Activated CD8-positive, alpha-beta T cell treated with anti-CD3 and anti-CD28 coated beads, Interleukin-2, amount 10 ng/mL, durations not matched to agents 7 days and 5 days (primary cell): ENCODE measurements around the gene MT2A. TPM values are rescaled to one million over a fixed set of nuclear protein-coding genes. Genes with fewer than 3 reads are reported as not detected.

Source experiments
- ATAC-seq: fragments of 150-1000 bp; cut with Tn5 transposase; one replicate; pipeline ENCODE4 v1.10.0; 2021; ENCODE audit warnings: moderate library complexity
- CTCF ChIA-PET: fragments of 350-600 bp; sonication (Branson Sonifier 250); formaldehyde crosslinking; loops from one replicate; lab custom pipeline; 2021; ENCODE audit warnings: antibody characterized with exemption; lab: Charles Lee
- POLR2A ChIA-PET: fragments of 350-600 bp; sonication (Branson Sonifier 250); formaldehyde crosslinking; loops from one replicate; lab custom pipeline; 2021; ENCODE audit warnings: antibody characterized with exemption; lab: Charles Lee
- DNase-seq: peaks from one replicate; pipeline ENCODE4 v3.0.0-alpha.2; 2020
- H3K27ac Mint-ChIP-seq: one replicate; pipeline ENCODE4 v1.8.0; 2021; ENCODE audit warnings: mild to moderate bottlenecking, mixed read lengths
- H3K27me3 Mint-ChIP-seq: one replicate; pipeline ENCODE4 v1.8.0; 2021; ENCODE audit warnings: low read depth, mixed read lengths
- H3K36me3 Mint-ChIP-seq: one replicate; pipeline ENCODE4 v1.8.0; 2021; ENCODE audit warnings: low read depth, mixed read lengths
- H3K4me1 Mint-ChIP-seq: one replicate; pipeline ENCODE4 v1.8.0; 2021; ENCODE audit warnings: low read depth, mixed read lengths
- H3K4me3 Mint-ChIP-seq: one replicate; pipeline ENCODE4 v1.8.0; 2021; ENCODE audit warnings: mild to moderate bottlenecking, mixed read lengths
- H3K9me3 Mint-ChIP-seq: one replicate; pipeline ENCODE4 v1.8.0; 2022; ENCODE audit warnings: mixed read lengths; ENCODE audit not compliant: insufficient read depth
- total RNA-seq, 2 experiments: library from RNA; stranded (reverse); gene quantifications; one replicate each; pipeline ENCODE4 v1.2.3, GENCODE V29; 2021

The MT2A gene
- total RNA-seq, 2 experiments from 2014 or later: 186 to 210 TPM

DNA sequence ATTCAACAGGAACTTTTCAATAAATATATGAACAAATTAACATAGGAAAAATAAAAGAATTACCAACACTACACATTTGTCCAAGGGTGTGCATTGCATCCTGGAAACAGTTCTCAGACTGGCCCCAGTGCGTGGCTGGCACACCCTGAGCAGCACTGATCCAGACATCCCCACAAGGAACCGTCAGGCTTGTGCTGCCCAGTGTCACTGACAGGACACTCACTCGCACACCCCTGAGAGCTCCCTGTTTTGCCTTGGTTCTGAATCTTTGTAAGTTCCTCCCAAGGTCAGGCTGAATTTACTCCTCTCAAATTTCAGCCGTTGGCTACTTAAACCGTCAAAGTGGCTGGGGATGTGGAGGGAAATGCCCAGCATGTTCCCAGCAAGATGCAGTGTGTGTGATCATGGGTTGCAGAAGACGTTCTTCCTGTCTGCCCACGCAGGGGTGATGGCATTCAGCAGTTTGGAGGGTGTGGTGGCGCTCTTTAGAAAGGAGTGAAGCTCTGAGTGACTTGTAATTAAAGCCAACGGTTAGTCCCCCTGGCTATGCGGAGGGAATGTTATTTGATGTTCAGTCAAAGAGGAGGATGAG lies 1.7 kb downstream of the MT2A start:
- H3K4me3 Mint-ChIP-seq: peak overlapping the region; percentile 93
- CTCF ChIA-PET: interaction anchor here (1.8 to 4.0 kb wide), 4 partner anchors 10 to 92 kb away, joined by 5 to 14 read pairs (median 11); partner anchors contain the start of gene MT1E

DNA sequence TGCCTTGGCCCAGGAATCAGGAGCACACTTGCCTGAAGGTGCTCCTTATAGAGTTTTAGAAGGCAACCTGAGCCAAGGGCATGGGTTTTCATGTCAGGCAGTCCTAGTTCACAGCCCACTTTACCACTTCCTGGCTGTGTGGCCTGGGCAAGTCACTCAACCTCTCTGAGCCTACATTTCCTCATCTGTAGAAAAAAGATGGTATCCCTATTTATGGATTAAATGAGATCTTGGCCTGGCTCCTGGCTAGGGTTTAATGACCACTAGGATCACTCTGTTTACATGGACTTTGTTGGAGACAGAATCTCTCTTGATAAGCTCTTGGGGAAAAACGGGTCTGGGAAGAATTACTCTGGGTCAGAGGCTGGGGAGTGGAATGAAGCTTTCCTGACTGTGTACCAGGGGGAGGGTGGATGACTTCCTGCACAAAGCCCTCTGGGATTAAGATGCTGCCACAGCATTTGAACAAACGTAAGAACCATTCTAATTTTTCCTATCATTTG lies 2.3 kb downstream of the MT2A start:
- ChIA-PET POLR2A (interaction anchor here (1.0 to 6.1 kb wide), 5 partner anchors 10 to 320 kb away, joined by 3 to 56 read pairs (median 5); partner anchors contain the start of genes MT1E, MT1F and MT1X), CTCF (interaction anchor here (1.7 to 4.0 kb wide), 5 partner anchors 10 to 91 kb away, joined by 5 to 14 read pairs (median 7); partner anchors contain the start of gene MT1E)
- Mint-ChIP-seq H3K27ac (peak overlapping the region; percentile 85), H3K27me3 (no peaks in the 10 kb centered on the region), H3K9me3 (no peaks in the 10 kb centered on the region), H3K4me3 (peak overlapping the region; percentile 93), H3K36me3 (peaks cover 7% of the 10 kb centered on the region), H3K4me1 (peaks cover 60% of the 10 kb centered on the region)
- no peak for ATAC-seq
- DNase-seq: peak; percentile 59

More for the DNA sequence above, 1.7 kb downstream of the MT2A start:
- H3K36me3 Mint-ChIP-seq: peaks cover 7% of the 10 kb centered on the region
- H3K27ac Mint-ChIP-seq: peak overlapping the region; percentile 85
- POLR2A ChIA-PET: interaction anchor here (1.0 to 6.1 kb wide), 6 partner anchors 9 to 379 kb away, joined by 3 to 56 read pairs (median 6); partner anchors contain the start of genes MT1E, MT1G, MT1X and NLRC5
- peaks cover 54% of the 10 kb centered on the region for H3K4me1 Mint-ChIP-seq
- ATAC-seq: peak; percentile 11
- H3K27me3 Mint-ChIP-seq: no peaks in the 10 kb centered on the region
- peak; percentile 65 for DNase-seq
- H3K9me3 Mint-ChIP-seq: no peaks in the 10 kb centered on the region

DNA sequence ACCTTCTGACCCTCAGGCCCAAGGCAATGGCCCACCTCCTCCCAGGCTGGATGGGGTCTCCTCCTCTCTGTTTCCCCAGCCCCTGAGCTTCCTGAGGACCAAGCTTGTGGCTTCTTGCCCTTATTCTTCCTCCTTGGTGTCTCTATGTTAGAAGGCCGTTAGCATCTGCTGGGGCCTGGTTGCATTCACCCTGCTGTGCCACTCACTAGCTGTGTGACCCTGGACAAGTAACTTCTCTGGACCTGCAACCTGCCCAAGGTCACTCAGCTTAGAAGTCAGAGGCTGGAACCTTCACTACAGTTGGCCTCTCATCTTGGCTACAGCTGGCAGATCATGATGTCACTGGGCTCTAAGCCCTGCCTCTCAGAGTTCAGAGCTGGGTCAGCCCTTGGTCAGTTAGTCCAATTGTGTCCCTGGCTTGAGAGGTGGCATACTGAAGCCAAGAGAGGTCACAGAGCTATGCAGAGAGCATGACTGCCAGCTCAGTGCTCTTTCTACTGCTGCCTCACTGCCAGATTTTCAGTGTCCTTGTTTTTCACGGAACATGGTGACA lies 3.0 kb downstream of the MT2A start:
- H3K4me3 Mint-ChIP-seq: peak overlapping the region; percentile 93
- DNase-seq (no peak), ATAC-seq (no peak)
- POLR2A ChIA-PET: interaction anchor here (1.0 to 6.1 kb wide), 5 partner anchors 10 to 320 kb away, joined by 3 to 56 read pairs (median 5); partner anchors contain the start of genes MT1E, MT1F and MT1X
- H3K27me3 Mint-ChIP-seq: no peaks in the 10 kb centered on the region
- H3K9me3 Mint-ChIP-seq: no peaks in the 10 kb centered on the region
- peak overlapping the region; percentile 85 for H3K27ac Mint-ChIP-seq
- peaks cover 59% of the 10 kb centered on the region for H3K4me1 Mint-ChIP-seq
- H3K36me3 Mint-ChIP-seq: peaks cover 7% of the 10 kb centered on the region
- CTCF ChIA-PET: interaction anchor here (0.8 to 4.0 kb wide), 4 partner anchors 13 to 91 kb away, joined by 3 to 14 read pairs (median 10); partner anchors contain the start of gene MT1E

DNA sequence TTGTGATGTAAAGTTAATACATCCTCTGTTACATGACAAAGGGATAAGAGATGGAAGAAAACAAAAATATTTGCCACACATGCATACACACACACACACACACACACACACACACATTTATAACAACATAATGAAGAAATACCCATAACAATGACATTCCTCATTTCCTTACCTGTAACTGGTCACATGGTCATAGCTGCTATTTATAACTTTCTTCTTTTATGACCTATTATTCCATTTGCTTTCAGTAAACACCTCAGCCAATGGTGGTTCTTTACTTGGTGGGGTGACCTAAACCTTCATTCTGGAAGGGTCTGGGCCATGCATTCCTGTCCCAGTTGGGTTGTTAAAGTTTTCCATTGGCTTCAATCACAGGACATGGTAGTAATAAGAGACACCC lies 5.3 kb downstream of the MT2A start:
- Mint-ChIP-seq H3K27me3 (peaks cover 6% of the 10 kb centered on the region), H3K4me3 (no peak overlapping the region), H3K4me1 (peaks cover 61% of the 10 kb centered on the region), H3K9me3 (no peaks in the 10 kb centered on the region), H3K27ac (no peak overlapping the region), H3K36me3 (peaks cover 7% of the 10 kb centered on the region)
- no peak for DNase-seq
- ATAC-seq: no peak
- ChIA-PET POLR2A (interaction anchor here (1.2 to 6.1 kb wide), 2 partner anchors 11 to 62 kb away, joined by 3 to 56 read pairs; partner anchors contain the start of gene MT1E), CTCF (interaction anchor here (0.7 to 3.4 kb wide), 4 partner anchors 10 to 88 kb away, joined by 3 to 12 read pairs (median 4); no protein-coding TSS in a partner anchor)

DNA sequence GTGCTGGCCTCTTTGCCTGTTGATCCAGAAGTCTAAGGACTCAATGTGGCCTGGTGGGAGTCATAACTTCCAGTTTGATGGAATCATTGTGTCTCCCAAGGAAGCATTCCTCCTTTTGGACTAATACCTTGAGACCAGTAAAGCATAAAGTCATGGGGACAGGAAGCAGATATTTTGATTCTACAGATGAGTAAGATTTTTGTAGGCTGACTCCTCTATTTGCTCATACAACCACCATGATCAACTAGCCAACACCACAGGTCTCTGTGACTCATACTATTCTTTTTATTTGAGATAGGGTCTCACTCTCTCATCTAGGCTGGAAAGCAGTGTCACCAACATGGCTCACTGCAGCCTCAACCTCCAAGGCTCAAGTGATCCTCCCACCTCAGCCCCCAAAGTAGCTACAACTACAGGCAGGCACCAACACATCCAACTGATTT lies 6.2 kb downstream of the MT2A start:
- Mint-ChIP-seq H3K27me3 (peaks cover 10% of the 10 kb centered on the region), H3K9me3 (no peaks in the 10 kb centered on the region), H3K27ac (peak overlapping the region; percentile 7), H3K36me3 (no peaks in the 10 kb centered on the region), H3K4me1 (peaks cover 63% of the 10 kb centered on the region), H3K4me3 (no peak overlapping the region)
- ChIA-PET CTCF (no interaction called here), POLR2A (interaction anchor here (1.0 to 1.2 kb wide), 2 partner anchors 23 to 61 kb away, joined by 3 read pairs; no protein-coding TSS in a partner anchor)
- DNase-seq (no peak), ATAC-seq (no peak)

DNA sequence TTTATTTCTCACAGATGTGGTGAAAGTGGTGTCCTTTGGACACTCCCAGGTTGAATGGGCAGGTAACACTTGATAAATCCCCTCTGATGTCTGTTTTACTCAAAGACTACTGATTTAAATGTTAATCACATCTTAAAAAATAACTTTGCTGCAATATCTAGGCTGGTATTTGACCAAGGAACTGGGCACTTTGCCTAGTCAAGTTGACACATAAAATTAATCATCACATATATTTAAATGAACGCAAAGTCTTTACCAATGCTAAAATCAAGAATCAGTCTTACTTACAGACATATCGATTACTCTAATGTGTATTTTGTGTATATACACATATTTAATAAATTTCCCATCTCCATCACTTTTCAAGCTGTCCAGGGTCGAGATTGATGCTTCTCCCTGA lies 7.0 kb downstream of the MT2A start:
- CTCF ChIA-PET: no interaction called here
- no peak overlapping the region for H3K4me3 Mint-ChIP-seq

DNA sequence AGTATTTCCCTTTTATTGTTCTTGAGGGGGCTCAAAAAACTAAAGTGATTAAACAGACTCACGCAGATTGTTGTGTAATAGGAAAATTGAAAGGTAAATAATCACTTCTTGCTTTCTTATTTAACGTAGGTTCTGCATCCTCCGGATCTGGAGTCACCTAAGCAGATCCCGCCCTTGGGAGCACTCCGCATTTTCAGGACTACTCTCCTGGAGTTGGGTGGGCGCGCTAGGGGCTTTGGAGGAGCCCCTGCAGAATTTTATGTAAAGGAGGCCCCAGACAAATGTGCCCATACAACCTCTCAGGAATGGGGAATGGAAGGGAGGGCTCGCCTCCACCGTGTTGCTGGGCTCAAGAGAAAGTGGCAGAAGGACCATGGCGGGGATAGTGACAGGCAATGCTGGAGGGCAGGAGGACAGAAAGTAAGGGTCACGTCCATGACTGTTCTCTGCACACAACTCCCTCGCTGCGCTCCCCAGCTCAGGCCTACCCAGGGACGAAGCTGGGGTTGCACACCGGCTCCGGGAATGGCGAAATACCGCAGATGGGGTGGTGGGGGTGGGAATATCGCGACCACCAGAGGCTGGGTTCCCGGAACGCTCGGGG lies 8.3 kb downstream of the MT2A start:
- H3K27ac Mint-ChIP-seq: peak overlapping the region; percentile 14
- ATAC-seq: no peak

More for the DNA sequence above, 7.0 kb downstream of the MT2A start:
- POLR2A ChIA-PET: interaction anchor here (1.0 to 2.6 kb wide), 2 partner anchors 11 to 24 kb away, joined by 3 to 14 read pairs; partner anchors contain the start of gene MT1E
- ATAC-seq: no peak
- H3K27ac Mint-ChIP-seq: no peak overlapping the region
- H3K27me3 Mint-ChIP-seq: peaks cover 11% of the 10 kb centered on the region
- no peak for DNase-seq
- no peaks in the 10 kb centered on the region for H3K9me3 Mint-ChIP-seq
- H3K36me3 Mint-ChIP-seq: no peaks in the 10 kb centered on the region
- peaks cover 59% of the 10 kb centered on the region for H3K4me1 Mint-ChIP-seq

DNA sequence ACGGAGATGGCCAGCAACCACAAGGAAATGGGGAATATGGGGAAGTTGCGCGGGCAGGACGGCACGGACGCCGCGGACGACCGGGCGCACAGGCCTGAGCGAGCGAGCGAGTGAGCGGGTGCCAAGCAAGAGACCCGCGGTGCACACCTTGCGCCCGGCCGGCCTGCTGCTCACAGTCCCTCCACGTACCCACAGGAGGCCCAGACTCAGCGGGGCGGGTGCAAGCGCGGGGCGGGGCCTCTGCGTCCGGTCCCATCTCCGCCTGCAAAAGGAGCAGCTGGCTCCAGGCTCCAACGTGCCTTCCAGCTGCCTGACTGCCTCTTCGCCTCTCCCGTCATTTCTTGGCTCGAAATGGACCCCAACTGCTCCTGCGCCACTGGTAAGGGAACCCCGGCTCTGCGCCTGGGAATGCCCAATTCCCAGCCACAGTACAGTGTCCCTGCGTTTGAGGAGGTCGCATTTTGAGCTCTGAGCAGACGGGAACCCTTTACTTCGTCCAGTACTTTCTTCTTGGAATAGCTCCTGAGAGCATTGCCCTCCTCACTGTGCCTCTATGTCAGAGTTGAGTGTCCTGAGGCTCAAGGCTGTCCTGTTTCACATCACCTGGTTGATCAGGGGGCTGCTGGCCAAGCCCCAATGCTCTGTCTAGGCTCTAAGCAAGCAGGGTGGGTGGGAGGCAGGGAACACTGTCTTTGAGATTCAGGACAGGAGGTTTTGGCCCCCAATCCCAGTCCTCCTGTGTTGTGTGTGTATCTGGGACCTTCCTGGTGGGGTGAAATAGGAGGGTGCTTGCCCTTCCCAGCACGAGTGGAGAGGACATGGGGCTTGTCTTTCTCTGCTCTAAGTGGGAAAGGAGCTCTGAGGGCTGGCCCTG lies 9.1 kb downstream of the MT2A start:
- POLR2A ChIA-PET: interaction anchor here (1.6 to 2.6 kb wide), 2 partner anchors 9 kb away, joined by 13 to 14 read pairs; partner anchors contain the start of genes MT1E and MT2A
- H3K27ac Mint-ChIP-seq: no peak overlapping the region
- peaks cover 44% of the 10 kb centered on the region for H3K4me1 Mint-ChIP-seq

More for the DNA sequence above, 8.3 kb downstream of the MT2A start:
- no peak for DNase-seq
- no peaks in the 10 kb centered on the region for H3K36me3 Mint-ChIP-seq
- peaks cover 16% of the 10 kb centered on the region for H3K27me3 Mint-ChIP-seq
- CTCF ChIA-PET: interaction anchor here (1.6 kb wide), 1 partner anchor 13 kb away, joined by 6 read pairs; no protein-coding TSS in a partner anchor
- H3K9me3 Mint-ChIP-seq: no peaks in the 10 kb centered on the region
- peak overlapping the region; percentile 64 for H3K4me3 Mint-ChIP-seq
- POLR2A ChIA-PET: interaction anchor here (2.6 kb wide), 1 partner anchor 9 kb away, joined by 14 read pairs; the partner anchor contains the start of gene MT1E
- peaks cover 46% of the 10 kb centered on the region for H3K4me1 Mint-ChIP-seq

DNA sequence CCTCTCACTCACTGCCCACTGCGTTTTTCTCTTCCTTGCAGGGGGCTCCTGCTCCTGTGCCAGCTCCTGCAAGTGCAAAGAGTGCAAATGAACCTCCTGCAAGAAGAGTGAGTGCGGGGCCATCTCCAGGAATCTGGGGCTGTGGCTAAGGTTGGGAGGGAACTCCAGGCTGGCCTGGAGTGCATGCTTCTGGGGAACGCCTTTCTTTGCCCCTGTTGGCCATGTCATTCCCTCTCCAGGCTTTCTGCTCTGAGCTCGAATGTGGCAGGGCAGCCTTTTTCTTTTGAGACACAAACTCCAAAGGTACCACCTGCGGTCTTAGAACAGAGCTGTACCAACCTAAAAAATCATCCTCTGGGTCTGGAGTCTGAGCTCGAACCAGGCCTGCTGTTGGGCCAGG lies 9.8 kb downstream of the MT2A start:
- POLR2A ChIA-PET: interaction anchor here (0.9 to 1.6 kb wide), 2 partner anchors 10 to 26 kb away, joined by 4 to 13 read pairs; partner anchors contain the start of gene MT2A
- CTCF ChIA-PET: interaction anchor here (0.7 to 3.0 kb wide), 5 partner anchors 10 to 84 kb away, joined by 3 to 7 read pairs (median 4); partner anchors contain the start of gene MT2A
- Mint-ChIP-seq H3K27me3 (peaks cover 19% of the 10 kb centered on the region), H3K4me3 (peak overlapping the region; percentile 64), H3K36me3 (no peaks in the 10 kb centered on the region), H3K4me1 (peaks cover 43% of the 10 kb centered on the region), H3K27ac (no peak overlapping the region), H3K9me3 (no peaks in the 10 kb centered on the region)
- DNase-seq (no peak), ATAC-seq (no peak)

More for the DNA sequence above, 9.1 kb downstream of the MT2A start:
- peak; percentile 99 for ATAC-seq
- CTCF ChIA-PET: interaction anchor here (1.0 to 3.0 kb wide), 4 partner anchors 9 to 84 kb away, joined by 3 to 7 read pairs (median 5); partner anchors contain the start of gene MT2A
- no peaks in the 10 kb centered on the region for H3K9me3 Mint-ChIP-seq
- no peaks in the 10 kb centered on the region for H3K36me3 Mint-ChIP-seq
- DNase-seq: peak; percentile 82
- H3K27me3 Mint-ChIP-seq: peaks cover 17% of the 10 kb centered on the region
- peak overlapping the region; percentile 64 for H3K4me3 Mint-ChIP-seq

DNA sequence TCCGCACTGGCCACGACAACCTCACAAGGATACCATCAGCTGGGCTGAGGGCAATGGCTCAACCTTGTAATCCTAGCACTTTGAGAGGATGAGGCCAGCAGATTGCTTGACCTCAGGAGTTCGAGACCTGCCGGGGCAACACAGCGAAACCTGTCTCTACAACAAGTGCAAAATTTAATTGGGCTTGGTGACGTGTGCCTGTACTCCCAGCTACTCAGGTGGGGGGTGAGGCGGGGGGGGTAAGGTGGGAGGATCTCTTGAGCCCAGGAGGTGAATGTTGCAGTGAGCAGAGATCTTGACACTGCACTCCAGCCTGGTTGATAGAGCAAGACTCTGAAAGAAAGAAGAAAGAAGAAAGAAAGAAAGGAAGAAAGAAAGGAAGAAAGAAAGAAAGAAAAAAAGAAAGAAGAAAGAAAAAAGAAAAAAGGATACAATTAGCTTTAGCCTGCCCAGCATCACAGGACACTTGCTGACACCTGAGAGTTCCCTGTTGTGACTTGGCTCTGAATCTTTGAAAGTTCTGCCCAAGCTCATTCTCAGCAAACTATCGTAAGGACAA lies 12.0 kb downstream of the MT2A start:
- ATAC-seq (no peak), DNase-seq (no peak)
- no peak overlapping the region for H3K4me3 Mint-ChIP-seq
- H3K9me3 Mint-ChIP-seq: no peaks in the 10 kb centered on the region
- ChIA-PET POLR2A (no interaction called here), CTCF (no interaction called here)
- peaks cover 24% of the 10 kb centered on the region for H3K27me3 Mint-ChIP-seq
- H3K36me3 Mint-ChIP-seq: no peaks in the 10 kb centered on the region
- H3K4me1 Mint-ChIP-seq: peaks cover 32% of the 10 kb centered on the region
- no peak overlapping the region for H3K27ac Mint-ChIP-seq
